A172 (cell line): Measurements from ENCODE around the gene ZNF81. TPM values are rescaled to one million over a fixed set of nuclear protein-coding genes. Genes with fewer than 3 reads are reported as not detected.
"Not testable (repeated sequence)": the region's sequence is repeated elsewhere in the genome, so short reads cannot be mapped to it uniquely, and the experiment has no call there.

ENCODE experiments used
- DNase-seq: peaks from one replicate; pipeline ENCODE4 v3.0.0-alpha.2; 2015; ENCODE audit warnings: low spot score
- total RNA-seq: library from RNA; depleted of rRNA; stranded (reverse); fragments of >200 nt; shearing (Covaris generic); gene quantifications from 2 replicates; pipeline ENCODE4 v1.2.3, GENCODE V29; 2014; rRNA removed

ZNF81 gene
- total RNA-seq, 1 experiment from 2014 or later = 8.9 TPM

GRCh38 chrX:47933946-47934345, 97.2 kb downstream of the ZNF81 start:
- DNase-seq = no peak

DNA sequence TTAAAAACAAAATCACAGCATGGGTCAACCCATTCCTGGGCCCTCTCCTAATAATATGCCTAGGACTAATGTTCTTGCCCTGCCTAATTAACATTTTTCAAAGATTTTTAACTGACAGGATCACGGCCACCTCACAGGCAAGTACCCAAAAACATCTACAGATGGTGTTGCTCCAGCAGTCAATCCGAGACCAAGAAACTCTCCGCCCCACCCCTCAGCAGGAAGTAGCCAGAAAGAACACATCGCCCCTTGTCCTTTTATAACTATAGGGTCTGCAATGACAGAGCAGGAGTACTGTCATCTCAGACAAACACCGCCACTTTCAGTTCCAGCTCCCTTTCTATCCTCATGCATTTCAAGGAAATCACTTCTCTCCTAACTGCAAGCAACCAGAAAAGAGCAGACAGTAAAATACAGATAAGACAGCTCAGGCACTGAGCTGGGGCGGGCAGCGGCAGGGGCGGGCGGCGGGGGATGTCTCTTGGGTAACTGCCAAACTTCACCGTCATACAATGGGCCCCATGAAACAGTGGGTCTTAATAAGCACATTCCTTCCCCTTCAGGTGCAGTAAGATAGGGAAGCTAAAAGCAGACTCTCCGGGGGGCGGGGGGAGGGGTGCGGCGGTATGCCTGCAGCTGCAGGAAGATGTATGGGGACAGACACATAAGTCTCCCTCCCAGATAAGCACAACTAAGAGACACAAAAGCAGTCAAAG, 99.7 kb downstream of the ZNF81 start:
- no peak for DNase-seq

- no peak for DNase-seq
Measured at GRCh38 chrX:47936940-47937317, 100.2 kb downstream of the ZNF81 start.

- no peak for DNase-seq
Measured at GRCh38 chrX:47940448-47940847, 103.7 kb downstream of the ZNF81 start.

- no peak for DNase-seq
Measured at GRCh38 chrX:47941423-47941822, 104.7 kb downstream of the ZNF81 start.

DNA sequence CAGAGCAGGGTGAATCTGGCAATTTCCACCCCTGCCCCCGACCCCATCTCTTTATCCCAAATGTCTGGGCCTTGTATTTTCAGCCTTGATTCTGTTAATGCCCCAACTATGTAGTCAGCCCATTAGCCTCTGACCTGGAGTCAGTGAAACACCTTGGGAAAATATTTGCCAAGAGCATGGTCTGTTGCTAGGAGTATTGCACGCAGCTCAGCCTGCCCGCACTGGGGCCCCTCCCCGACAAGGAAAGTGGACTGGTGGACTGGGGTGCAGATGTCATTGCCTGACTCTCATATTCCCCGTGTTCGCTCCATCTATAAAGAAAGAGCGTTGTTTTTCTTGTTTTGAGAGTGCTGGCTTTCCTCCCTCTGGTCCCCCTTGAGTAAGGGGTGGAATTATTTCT, 118.6 kb downstream of the ZNF81 start:
- not testable (repeated sequence) for DNase-seq

DNA sequence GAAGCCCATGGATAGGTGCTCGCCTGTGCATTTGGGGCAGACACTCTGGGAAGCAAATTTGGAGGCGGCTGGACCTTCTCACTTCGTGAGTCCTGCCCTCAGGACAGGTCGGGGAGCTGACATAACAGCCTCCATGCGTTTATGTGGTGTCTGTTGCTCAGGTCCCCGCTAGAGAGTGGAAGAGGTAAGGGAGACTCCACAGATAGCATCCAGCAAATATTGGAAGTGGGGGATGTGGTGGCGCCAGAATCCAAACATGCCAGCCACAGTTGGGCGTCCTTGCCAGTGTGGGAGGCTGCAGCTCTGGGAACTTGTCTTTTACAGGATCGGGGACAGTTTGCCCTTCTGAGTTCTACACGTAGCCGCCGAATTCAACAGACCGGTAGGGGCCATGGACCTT, 119.3 kb downstream of the ZNF81 start:
- DNase-seq = no peak

GRCh38 chrX:47958206-47958605, 121.5 kb downstream of the ZNF81 start:
- DNase-seq = not testable (repeated sequence)

DNA sequence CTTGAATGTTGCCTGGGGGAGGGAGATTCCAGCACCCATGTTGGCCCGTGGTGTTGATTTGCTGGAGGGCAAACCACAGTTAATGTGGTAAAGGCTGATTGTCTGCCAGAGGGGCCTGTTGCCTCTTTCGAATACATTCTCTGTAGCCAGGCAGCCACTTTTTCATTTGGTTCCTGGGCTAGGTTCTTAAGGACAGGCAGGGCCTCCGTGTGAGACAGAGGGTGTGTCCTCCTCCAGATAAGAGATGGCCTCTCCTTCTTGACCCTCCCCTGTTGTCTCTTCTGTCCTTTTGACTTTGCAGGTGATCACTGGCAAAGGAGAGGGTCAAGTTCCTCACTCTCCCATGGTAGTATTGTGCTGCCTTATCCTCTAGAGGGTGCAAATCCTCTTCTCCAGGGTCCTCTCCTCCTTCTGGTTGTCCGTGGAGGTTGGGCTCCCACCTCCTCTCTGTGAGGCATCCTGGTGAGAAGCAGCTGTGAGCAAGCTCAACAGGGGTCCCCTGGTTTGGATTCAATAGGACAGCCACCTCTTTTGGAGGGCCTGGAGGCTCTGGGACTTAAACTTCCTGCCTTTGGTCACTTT, 122.2 kb downstream of the ZNF81 start:
- DNase-seq = no peak

DNA sequence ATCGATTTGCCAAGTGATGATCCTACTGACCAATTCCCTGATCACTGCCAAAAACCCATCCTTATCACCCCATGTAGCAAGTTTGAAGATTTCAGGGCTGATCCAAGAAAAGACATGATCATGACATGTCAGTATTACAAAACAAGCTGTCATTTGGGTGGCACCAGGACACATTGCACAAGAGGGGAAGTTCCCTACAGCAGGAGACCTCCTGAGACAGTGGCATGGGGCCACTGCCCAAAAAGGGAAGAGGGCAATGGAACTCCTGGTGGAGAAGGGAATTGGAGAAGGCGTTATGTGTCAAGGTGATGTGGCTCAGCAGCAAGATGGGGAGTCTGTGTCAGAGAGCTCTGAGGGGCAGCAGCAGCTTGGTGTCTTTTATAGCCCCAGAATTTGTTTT, 123.7 kb downstream of the ZNF81 start:
- no peak for DNase-seq

DNA sequence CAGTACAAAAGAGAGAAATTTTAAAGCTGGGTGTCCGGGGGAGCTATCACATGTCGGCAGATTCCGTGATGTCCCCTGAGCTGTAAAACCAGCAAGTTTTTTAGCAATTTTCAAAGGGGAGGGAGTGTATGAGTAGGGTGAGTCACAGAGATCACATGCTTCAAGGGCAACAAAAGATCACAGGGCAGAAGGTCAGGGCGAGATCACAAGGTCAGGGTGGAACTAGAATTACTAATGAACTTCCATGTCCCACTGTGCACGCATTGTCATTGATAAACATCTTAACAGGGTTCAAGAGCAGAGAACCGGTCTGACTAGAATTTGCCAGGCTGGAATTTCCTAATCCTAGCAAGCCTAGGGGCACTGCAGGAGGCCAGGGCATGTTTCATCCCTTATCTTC, 125.1 kb downstream of the ZNF81 start:
- not testable (repeated sequence) for DNase-seq

GRCh38 chrX:47965526-47965925, 128.8 kb downstream of the ZNF81 start:
- not testable (repeated sequence) for DNase-seq

Other genes starting within 250 kb of the ZNF81 start
- gene SYN1, start 217.0 kb upstream of the ZNF81 start, total RNA-seq = 0.38 TPM in 1 of 2 replicates, not detected in the other
- gene CFP, start 207.0 kb upstream of the ZNF81 start, total RNA-seq = 0.05 and 0.43 TPM in 2 replicates
- gene ELK1, start 186.3 kb upstream of the ZNF81 start, total RNA-seq = 27.2 and 31.2 TPM in 2 replicates
- gene UXT, start 177.7 kb upstream of the ZNF81 start, total RNA-seq = 154 and 183 TPM in 2 replicates
- 3.6 and 4.2 TPM in 2 replicates for gene ZNF182, start 167.1 kb downstream of the ZNF81 start, total RNA-seq
- not detected in 2 replicates for gene SPACA5, start 170.1 kb downstream of the ZNF81 start, total RNA-seq
- 2.7 and 3.5 TPM in 2 replicates for gene ZNF630, start 234.7 kb downstream of the ZNF81 start, total RNA-seq